GM12873 (cell line): ENCODE measurements around the gene PRKG1.

ENCODE experiments used
- TF ChIP-seq, protein P1 (sequence below): IDR thresholded peaks from 2 replicates; pipeline ENCODE4 v1.5.1; 2012; ENCODE audit warnings: low read depth, mild to moderate bottlenecking, moderate library complexity, low read length, control low read depth; ENCODE audit not compliant: insufficient read depth; ENCODE audit errors: missing control alignments

PRKG1 gene

DNA sequence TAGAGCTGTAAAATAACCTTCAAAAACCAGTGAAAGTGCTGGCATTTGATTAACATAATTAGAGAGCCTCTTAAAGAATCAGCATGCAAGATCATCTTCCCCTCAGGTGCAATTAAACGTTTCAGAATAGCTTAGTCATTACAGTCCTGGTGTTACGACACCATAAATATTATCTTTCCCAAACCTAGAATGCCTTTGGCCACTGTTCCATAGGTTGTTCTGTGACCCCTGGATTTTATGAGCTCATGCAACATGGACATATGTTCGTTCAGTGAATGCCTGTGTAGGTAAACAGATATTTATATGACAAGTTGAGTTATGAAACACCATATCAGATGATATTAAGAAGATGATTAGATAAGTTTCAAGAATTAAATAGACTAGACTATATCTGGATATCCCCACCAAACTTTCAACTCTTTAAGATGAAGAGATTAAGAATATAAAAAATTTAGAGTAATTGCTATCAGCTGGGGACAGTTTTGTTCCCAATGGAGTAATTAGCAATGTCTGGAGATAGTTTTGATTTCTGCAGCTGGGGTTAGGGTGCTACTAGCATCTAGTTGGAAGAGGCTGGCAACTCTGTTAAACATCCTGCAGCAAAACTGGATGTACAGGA lies 976.3 kb downstream of the PRKG1 start:
- TF ChIP-seq, protein P1, sequence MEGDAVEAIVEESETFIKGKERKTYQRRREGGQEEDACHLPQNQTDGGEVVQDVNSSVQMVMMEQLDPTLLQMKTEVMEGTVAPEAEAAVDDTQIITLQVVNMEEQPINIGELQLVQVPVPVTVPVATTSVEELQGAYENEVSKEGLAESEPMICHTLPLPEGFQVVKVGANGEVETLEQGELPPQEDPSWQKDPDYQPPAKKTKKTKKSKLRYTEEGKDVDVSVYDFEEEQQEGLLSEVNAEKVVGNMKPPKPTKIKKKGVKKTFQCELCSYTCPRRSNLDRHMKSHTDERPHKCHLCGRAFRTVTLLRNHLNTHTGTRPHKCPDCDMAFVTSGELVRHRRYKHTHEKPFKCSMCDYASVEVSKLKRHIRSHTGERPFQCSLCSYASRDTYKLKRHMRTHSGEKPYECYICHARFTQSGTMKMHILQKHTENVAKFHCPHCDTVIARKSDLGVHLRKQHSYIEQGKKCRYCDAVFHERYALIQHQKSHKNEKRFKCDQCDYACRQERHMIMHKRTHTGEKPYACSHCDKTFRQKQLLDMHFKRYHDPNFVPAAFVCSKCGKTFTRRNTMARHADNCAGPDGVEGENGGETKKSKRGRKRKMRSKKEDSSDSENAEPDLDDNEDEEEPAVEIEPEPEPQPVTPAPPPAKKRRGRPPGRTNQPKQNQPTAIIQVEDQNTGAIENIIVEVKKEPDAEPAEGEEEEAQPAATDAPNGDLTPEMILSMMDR = no peak

DNA sequence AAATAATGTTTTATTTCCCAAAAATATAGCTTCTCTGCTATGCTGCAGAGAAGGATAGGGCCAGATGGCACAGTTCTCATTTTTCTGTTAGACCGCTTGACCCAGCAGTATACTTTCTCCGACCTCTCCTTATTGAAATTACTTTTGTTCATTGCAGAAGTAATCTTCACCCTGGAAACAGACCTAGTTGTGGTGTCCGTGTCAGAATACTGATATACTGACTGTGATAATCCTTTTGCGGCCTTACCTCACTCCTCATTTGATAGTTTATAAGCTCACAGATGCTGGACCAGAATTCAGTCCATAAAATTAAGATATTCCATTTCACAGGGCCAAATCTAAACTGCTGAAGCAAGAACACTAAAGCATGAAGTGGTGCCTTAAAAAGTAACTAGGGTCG lies 979.2 kb downstream of the PRKG1 start:
- TF ChIP-seq, protein P1 = no peak

DNA sequence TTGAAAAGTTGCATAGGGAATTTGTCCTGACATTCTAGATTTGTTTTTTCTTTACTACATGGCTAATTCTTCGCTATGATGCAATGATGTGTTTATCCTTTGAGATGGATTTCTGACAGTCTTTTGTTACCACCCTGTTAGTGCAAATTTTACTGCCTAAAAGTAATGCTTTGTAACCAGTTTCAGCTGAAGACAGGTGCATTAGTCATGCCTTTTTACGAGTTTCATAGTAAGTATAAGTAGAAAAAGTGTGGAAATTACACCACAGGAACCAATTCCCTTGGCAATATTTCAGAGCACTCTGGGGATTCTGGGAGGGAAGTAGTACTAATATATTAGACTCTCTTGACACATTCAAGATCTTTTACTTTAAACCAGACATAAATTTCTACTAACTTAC lies 982.0 kb downstream of the PRKG1 start:
- TF ChIP-seq, protein P1 = no peak

DNA sequence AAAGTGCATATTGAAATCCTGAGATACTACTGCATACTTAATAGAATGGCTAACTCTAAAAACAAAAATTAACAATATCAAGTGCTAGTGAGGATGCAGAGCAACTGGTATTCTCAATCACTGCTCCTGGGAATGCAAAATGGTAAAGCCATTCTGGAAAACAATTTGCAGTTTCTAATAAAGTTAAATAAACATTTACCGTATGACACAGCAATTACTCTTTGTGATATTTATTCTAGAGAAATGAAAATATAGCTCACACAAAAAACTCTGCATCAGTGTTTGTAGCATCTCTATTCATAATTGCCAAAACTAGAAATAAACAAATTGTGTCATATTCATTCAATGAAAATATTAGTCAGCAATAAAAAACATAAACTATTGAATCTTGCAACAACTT lies 984.8 kb downstream of the PRKG1 start:
- TF ChIP-seq, protein P1 = no peak

DNA sequence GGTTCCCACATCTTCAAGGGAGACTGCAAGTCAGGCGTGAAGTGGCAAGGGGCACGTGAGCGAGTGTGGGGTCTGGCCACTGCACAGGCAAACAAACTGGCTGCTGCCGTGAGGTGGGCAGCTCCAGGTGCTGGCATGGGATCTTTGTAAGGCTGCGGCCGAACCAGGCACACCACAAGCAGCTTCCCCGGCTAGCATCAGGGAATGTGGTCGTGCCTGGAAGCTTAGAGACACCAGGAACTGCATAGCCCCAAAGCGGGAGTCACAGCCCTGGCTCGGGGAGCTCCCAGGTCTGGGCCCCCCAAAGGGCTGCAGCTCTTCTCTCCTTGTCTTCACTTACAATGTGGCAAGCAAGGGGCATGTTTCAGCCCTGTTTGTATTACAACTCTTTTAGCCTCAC lies 988.9 kb downstream of the PRKG1 start:
- TF ChIP-seq, protein P1 = no peak

DNA sequence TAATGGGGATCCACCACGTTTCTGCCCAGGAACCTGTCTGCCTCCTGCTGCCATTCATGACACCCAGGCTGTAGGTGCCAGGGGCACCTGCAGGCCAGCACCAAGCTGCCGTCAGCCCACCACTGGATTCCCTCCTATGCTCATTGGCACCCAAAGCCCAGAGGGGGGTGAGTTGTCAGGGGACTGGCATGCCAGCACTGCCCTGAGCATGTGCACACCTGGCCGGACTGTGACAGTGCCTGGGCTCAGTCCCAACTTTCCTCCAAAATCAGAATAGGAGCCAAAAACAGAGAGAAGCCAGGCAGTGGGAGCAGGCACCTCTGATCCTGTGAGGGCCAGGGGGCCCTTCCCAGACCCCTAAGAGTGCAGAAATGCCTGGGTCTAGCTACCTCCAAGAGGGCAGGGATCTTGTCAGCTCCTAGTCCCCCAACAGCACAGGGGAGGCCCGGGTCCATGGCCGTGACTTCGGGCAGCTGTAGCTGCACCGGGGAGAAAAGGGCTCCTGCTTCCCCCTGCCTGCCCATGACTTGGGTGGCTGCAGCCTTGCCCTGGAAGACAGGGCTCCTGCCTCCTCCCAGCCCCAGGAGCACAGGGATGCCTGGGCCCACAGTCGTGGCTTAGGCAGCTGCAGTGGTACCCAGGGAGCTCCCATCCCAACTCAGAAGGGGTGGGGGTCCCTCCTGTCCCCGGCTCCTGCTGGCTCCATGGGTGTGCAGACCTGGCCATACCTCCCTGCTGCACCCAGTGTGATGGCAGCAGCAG lies 990.0 kb downstream of the PRKG1 start:
- TF ChIP-seq, protein P1 = no peak

DNA sequence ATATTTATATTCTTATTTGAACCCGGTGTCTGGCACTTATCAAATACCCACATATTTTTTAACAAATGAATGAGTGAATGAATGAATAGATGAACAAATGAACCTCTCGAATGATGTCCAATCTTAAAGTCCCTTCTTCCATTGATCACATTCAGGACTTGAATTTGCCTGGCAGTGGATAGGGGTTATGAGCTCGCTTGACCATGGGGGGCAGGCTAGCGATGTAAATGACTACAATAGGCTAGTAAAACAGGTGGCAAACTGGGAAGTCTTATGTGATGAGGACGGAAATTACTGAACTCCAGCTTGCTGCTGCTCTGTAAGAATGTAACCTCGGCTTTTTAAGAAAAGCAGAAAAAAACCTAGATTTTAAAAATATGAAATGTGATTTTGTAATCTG lies 992.1 kb downstream of the PRKG1 start:
- TF ChIP-seq, protein P1 = no peak
